H1 (cell line): ENCODE measurements around the gene HMCN2. TPM values are rescaled to one million over a fixed set of nuclear protein-coding genes. Genes with fewer than 3 reads are reported as not detected.

Experiments used
- CTCF ChIA-PET: fragments of 300-600 bp; sonication (Branson Sonifier 250); formaldehyde crosslinking; loops from one replicate; lab custom pipeline; 2021; ENCODE audit not compliant: partially characterized antibody; lab: Charles Lee
- POLR2A ChIA-PET: fragments of 300-600 bp; sonication (Branson Sonifier 250); formaldehyde crosslinking; loops from one replicate; lab custom pipeline; 2021; ENCODE audit warnings: inconsistent platforms; ENCODE audit not compliant: partially characterized antibody; lab: Charles Lee
- DNase-seq, 2 experiments: peaks; one replicate each; pipeline versions ENCODE4 v3.0.0 to v3.0.0-alpha.2; 2010 to 2022; ENCODE audit warnings: low spot score in 2 of 2, low read depth in 1 of 2, mixed read lengths in 1 of 2
- FAIRE-seq: peaks from 2 replicates; lab custom pipeline; 2011; peaks lifted over from hg19 to GRCh38; lab: Jason Lieb, UNC
- H2AFZ ChIP-seq: 2 replicates; pipeline ENCODE4 v1.8.1; 2012; ENCODE audit warnings: low read length, inconsistent platforms
- H2AK5ac ChIP-seq: 2 replicates; pipeline ENCODE4 v1.6.1; 2013; ENCODE audit warnings: low read depth, low read length
- H2BK120ac ChIP-seq: replicated peaks from 2 replicates; pipeline ENCODE3; 2013; ENCODE audit warnings: low read depth, low read length, inconsistent platforms
- H2BK12ac ChIP-seq: 2 replicates; pipeline ENCODE4 v1.6.1; 2013; ENCODE audit warnings: low read depth, low read length
- H2BK15ac ChIP-seq: 2 replicates; pipeline ENCODE4 v1.6.1; 2013; ENCODE audit warnings: low read length
- H2BK20ac ChIP-seq: 2 replicates; pipeline ENCODE4 v1.6.1; 2013; ENCODE audit warnings: low read length
- H2BK5ac ChIP-seq: 2 replicates; pipeline ENCODE4 v1.6.1; 2013; ENCODE audit warnings: low read depth, low read length
- H3K14ac ChIP-seq: 2 replicates; pipeline ENCODE4 v1.6.1; 2013; ENCODE audit warnings: inconsistent platforms; ENCODE audit not compliant: insufficient read length
- H3K18ac ChIP-seq: 2 replicates; pipeline ENCODE4 v1.6.1; 2013; ENCODE audit warnings: low read length; ENCODE audit errors: extremely low read depth
- H3K23ac ChIP-seq: 2 replicates; pipeline ENCODE4 v1.6.1; 2013; ENCODE audit warnings: inconsistent platforms; ENCODE audit not compliant: insufficient read length
- H3K23me2 ChIP-seq: 2 replicates; pipeline ENCODE4 v1.6.1; 2013; ENCODE audit warnings: low read depth, low read length
- H3K27ac ChIP-seq: 2 replicates; pipeline ENCODE4 v1.6.1; 2011; ENCODE audit warnings: low read depth, low read length, inconsistent platforms
- H3K27me3 ChIP-seq, 4 experiments: replicated peaks in 1 of 4; 1 replicate in 1 of 4; 2 replicates in 3 of 4; pipeline versions ENCODE4 v1.6.1 to v1.8.1; 2011 to 2013; ENCODE audit warnings: low read length in 3 of 4, mild to moderate bottlenecking in 3 of 4, inconsistent platforms in 2 of 4, mixed read lengths in 2 of 4, moderate library complexity in 1 of 4; ENCODE audit not compliant: control insufficient read depth in 3 of 4, insufficient read depth in 3 of 4; ENCODE audit errors: extremely low read depth in 1 of 4
- H3K36me3 ChIP-seq, 4 experiments: 2 replicates each; pipeline versions ENCODE4 v1.6.1 to v1.8.1; 2011 to 2013; ENCODE audit warnings: mild to moderate bottlenecking in 4 of 4, low read length in 3 of 4, moderate library complexity in 2 of 4, control low read depth in 1 of 4, inconsistent platforms in 1 of 4; ENCODE audit not compliant: insufficient read depth in 4 of 4, control insufficient read depth in 2 of 4
- H3K4ac ChIP-seq: replicated peaks from 2 replicates; pipeline ENCODE3; 2013; ENCODE audit warnings: low read length, low read depth, mixed read lengths, inconsistent platforms; ENCODE audit not compliant: insufficient read length
- H3K4me1 ChIP-seq, 4 experiments: replicated peaks in 1 of 4; 1 replicate in 1 of 4; 2 replicates in 3 of 4; pipeline versions ENCODE4 v1.6.1 to v1.8.1; 2011 to 2013; ENCODE audit warnings: low read length in 3 of 4, inconsistent platforms in 2 of 4, mixed read lengths in 1 of 4; ENCODE audit not compliant: insufficient read depth in 4 of 4, control insufficient read depth in 3 of 4
- H3K4me2 ChIP-seq, 2 experiments: 2 replicates each; pipeline versions ENCODE4 v1.6.1 to v1.8.1; 2011 to 2013; ENCODE audit warnings: low read depth in 2 of 2, low read length in 2 of 2, control low read depth in 1 of 2, inconsistent platforms in 1 of 2, mild to moderate bottlenecking in 1 of 2; ENCODE audit not compliant: insufficient read depth in 1 of 2
- H3K4me3 ChIP-seq, 4 experiments: fragments of 200-600, 300-600 bp in 1 of 4; sonication (generic), shearing (Covaris generic), sonication (Bioruptor Twin) in 1 of 4; 2 replicates each; pipeline versions ENCODE4 v1.5.1 to v1.8.1; 2011 to 2016; ENCODE audit warnings: low read length in 4 of 4, low read depth in 3 of 4, control low read depth in 2 of 4, inconsistent platforms in 2 of 4, mild to moderate bottlenecking in 2 of 4, mixed read lengths in 1 of 4, moderate library complexity in 1 of 4; ENCODE audit not compliant: insufficient read depth in 2 of 4; ENCODE audit errors: extremely low read depth in 1 of 4
- H3K56ac ChIP-seq: replicated peaks from 2 replicates; pipeline ENCODE3; 2013; ENCODE audit warnings: low read depth, mild to moderate bottlenecking, mixed read lengths, low read length, inconsistent platforms; ENCODE audit not compliant: insufficient read length
- H3K79me1 ChIP-seq: 2 replicates; pipeline ENCODE4 v1.6.1; 2013; ENCODE audit warnings: low read depth, low read length, control low read depth
- H3K79me2 ChIP-seq, 2 experiments: 2 replicates each; pipeline versions ENCODE4 v1.6.1 to v1.8.1; 2012 to 2013; ENCODE audit warnings: low read length in 2 of 2, mild to moderate bottlenecking in 2 of 2, inconsistent platforms in 1 of 2; ENCODE audit not compliant: insufficient read depth in 2 of 2, control insufficient read depth in 1 of 2
- H3K9ac ChIP-seq, 4 experiments: replicated peaks in 1 of 4; 1 replicate in 1 of 4; 2 replicates in 3 of 4; pipeline versions ENCODE4 v1.6.1 to v1.8.1; 2011 to 2013; ENCODE audit warnings: low read depth in 3 of 4, low read length in 3 of 4, control low read depth in 2 of 4, mild to moderate bottlenecking in 2 of 4, moderate library complexity in 2 of 4, inconsistent platforms in 1 of 4; ENCODE audit errors: extremely low read depth in 1 of 4
- H3K9me3 ChIP-seq, 2 experiments: 2 replicates each; pipeline versions ENCODE4 v1.6.1 to v1.8.1; 2012 to 2013; ENCODE audit warnings: mild to moderate bottlenecking in 2 of 2, moderate library complexity in 2 of 2, control low read depth in 1 of 2, inconsistent platforms in 1 of 2, low read depth in 1 of 2, low read length in 1 of 2, mixed read lengths in 1 of 2; ENCODE audit not compliant: insufficient read depth in 2 of 2
- H4K20me1 ChIP-seq, 2 experiments: replicated peaks in 1 of 2; 2 replicates each; pipeline versions ENCODE3 to v1.8.1; 2011 to 2013; ENCODE audit warnings: inconsistent platforms in 2 of 2, low read length in 2 of 2, mild to moderate bottlenecking in 1 of 2; ENCODE audit not compliant: insufficient read depth in 2 of 2, control insufficient read depth in 1 of 2
- H4K5ac ChIP-seq: 2 replicates; pipeline ENCODE4 v1.6.1; 2013; ENCODE audit warnings: low read length, low read depth, mixed read lengths, inconsistent platforms; ENCODE audit not compliant: insufficient read length
- H4K8ac ChIP-seq: 2 replicates; pipeline ENCODE4 v1.8.0; 2013; ENCODE audit warnings: mild to moderate bottlenecking, moderate library complexity, low read length, inconsistent platforms; ENCODE audit not compliant: insufficient read depth; ENCODE audit errors: extremely low read depth
- H4K91ac ChIP-seq: replicated peaks from 2 replicates; pipeline ENCODE3; 2013; ENCODE audit warnings: low read length, mixed read lengths, inconsistent platforms; ENCODE audit not compliant: insufficient read length
- MAFK ChIP-seq: IDR thresholded peaks from 2 replicates; pipeline ENCODE4 v1.6.1; 2012; ENCODE audit warnings: low read depth, mild to moderate bottlenecking, improper control_type of control experiment, low read length
- TBP ChIP-seq: IDR thresholded peaks from 2 replicates; pipeline ENCODE4 v1.6.1; 2011; ENCODE audit warnings: low read depth, low read length, improper control_type of control experiment
- WGBS, 2 experiments: shearing (Covaris generic) in 1 of 2; methylation state at CpG; one replicate each; pipeline versions ENCODE4 v1.1.6 to v1.1.7; 2013 to 2015; ENCODE audit warnings: low lambda C conversion rate in 2 of 2, mixed read lengths in 2 of 2, inconsistent platforms in 1 of 2, low coverage in 1 of 2, missing lambda C conversion rate in 1 of 2; ENCODE audit not compliant: insufficient replicate concordance in 2 of 2, insufficient coverage in 1 of 2, insufficient read length in 1 of 2; ENCODE audit errors: extremely low coverage in 1 of 2, missing lambda C conversion rate in 1 of 2; 5-methylcytosine and 5-hydroxymethylcytosine counted together
- polyA plus RNA-seq, 7 experiments: library from polyadenylated mRNA; depleted of rRNA in 3 of 7; stranded (reverse) in 5 of 7; unstranded in 2 of 7; fragments of >200 nt in 5 of 7; fragments of 200-250 nt in 2 of 7; gene quantifications; 1 replicate in 5 of 7; 2 replicates in 1 of 7; 4 replicates in 1 of 7; pipeline versions ENCODE4 v1.2.1 to v1.2.3, GENCODE V29; 2011 to 2013; ENCODE audit warnings: missing spikeins in 2 of 7, mixed read lengths in 2 of 7
- total RNA-seq: library from RNA; stranded (reverse); fragmentation: NEBNext Ultra II Directional; extraction: Animal tissue kit (Norgen Biotek cat#: 25700); gene quantifications from 2 replicates; pipeline ENCODE4 v1.2.1, GENCODE V29; 2021
- TF ChIP-seq, protein P1 (sequence below): IDR thresholded peaks from 2 replicates; pipeline ENCODE4 v1.6.1; 2011; ENCODE audit warnings: low read depth, mild to moderate bottlenecking, low read length; ENCODE audit not compliant: insufficient read depth
- TF ChIP-seq, protein P2 (sequence below): IDR thresholded peaks from 2 replicates; pipeline ENCODE4 v1.6.1; 2012; ENCODE audit warnings: inconsistent platforms

Gene HMCN2
- total and polyA plus RNA-seq, 2 of the 8 experiments (the other 6 are each of a cell fraction or from before 2014, with no cell fraction given) = 5.0 to 9.1 TPM

DNA sequence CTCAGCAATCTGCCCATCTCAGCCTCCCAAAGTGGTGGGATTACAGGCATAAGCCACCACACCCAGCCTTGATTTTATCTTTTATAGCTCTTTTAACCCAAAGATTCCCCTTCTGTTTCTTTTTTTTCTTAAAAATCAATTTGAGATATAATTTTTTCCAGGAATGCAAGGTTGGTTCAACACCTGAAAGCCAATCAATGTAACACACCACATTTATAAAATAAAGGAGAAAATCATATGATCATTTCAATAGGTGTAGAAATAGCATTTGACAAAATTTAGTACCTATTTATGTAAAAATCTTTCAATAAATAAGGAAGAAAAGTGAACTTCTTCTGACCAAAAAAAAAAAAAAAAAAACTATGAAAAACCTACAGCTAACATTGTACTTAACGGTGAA is 175.5 kb downstream of the HMCN2 start:
- Histone ChIP-seq H3K27ac (no peak overlapping the region), H3K27me3 (peaks cover 0 to 11% (median 7%) of the 10 kb centered on the region in 4 experiments; a peak in 3 of 7 replicates), H3K4ac (no peak overlapping the region), H3K79me2 (no peaks in the 10 kb centered on the region), H3K18ac (no peak overlapping the region), H3K14ac (no peak overlapping the region), H3K4me1 (peaks cover 0 to 10% (median 3%) of the 10 kb centered on the region in 4 experiments; a peak in 4 of 7 replicates), H3K79me1 (no peaks in the 10 kb centered on the region), H3K56ac (no peak overlapping the region), H2BK20ac (no peak overlapping the region), H2BK5ac (no peak overlapping the region), H3K4me2 (no peak overlapping the region), H3K9me3 (0 out of 4 replicates have a peak, but pooled peaks cover 0 to 7% of the 10 kb centered on the region in 2 experiments), H2AFZ (no peak overlapping the region), H2BK120ac (no peak overlapping the region), H4K91ac (no peak overlapping the region), H3K23me2 (peaks cover 6% of the 10 kb centered on the region; the same call in 1 of the 2 replicates), H3K9ac (no peak overlapping the region), H3K4me3 (no peak overlapping the region), H4K20me1 (no peaks in the 10 kb centered on the region), H4K8ac (no peak overlapping the region), H4K5ac (no peak overlapping the region), H3K23ac (no peak overlapping the region), H2BK12ac (no peak overlapping the region), H3K36me3 (no peaks in the 10 kb centered on the region), H2AK5ac (no peak overlapping the region), H2BK15ac (no peak overlapping the region)
- CTCF ChIA-PET = no interaction called here
- FAIRE-seq (no peak), DNase-seq (no peak)
- 89% methylated on average over 1 of the region's 1 CpG; no CpG with 5 or more reads in 1 of the 2 experiments for WGBS, 2 experiments
- POLR2A ChIA-PET = no interaction called here
- TF ChIP-seq, protein P1, sequence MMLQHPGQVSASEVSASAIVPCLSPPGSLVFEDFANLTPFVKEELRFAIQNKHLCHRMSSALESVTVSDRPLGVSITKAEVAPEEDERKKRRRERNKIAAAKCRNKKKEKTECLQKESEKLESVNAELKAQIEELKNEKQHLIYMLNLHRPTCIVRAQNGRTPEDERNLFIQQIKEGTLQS = no peak
- TF ChIP-seq, protein P2, sequence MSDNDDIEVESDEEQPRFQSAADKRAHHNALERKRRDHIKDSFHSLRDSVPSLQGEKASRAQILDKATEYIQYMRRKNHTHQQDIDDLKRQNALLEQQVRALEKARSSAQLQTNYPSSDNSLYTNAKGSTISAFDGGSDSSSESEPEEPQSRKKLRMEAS = no peak
- TF ChIP-seq MAFK (no peak), TBP (no peak)
